ENCODE measurements around the gene DCAF6.
"Not testable (repeated sequence)": the region's sequence is repeated elsewhere in the genome, so short reads cannot be mapped to it uniquely, and the experiment has no call there.

DCAF6 gene

GRCh38 chr1:167913895-167914496 is 22.5 kb upstream of the DCAF6 start, which contains the start of gene ADCY10:
ADCY10 (minus strand) TSS chr1:167914134; CDS start chr1:167905140, 8,994 bp downstream.
- ATAC-seq (replicated peaks) (no peak), DNase-seq (no peak)
- Mint-ChIP-seq H3K36me3 (peaks cover 20% of the 10 kb centered on the region in 2 donors), H3K4me1 (peaks cover 0 to 1% of the 10 kb centered on the region in 2 donors), H3K27me3 (no peaks in the 10 kb centered on the region), H3K4me3 (no peak within 1 kb of the TSS), H3K27ac (no peak within 1 kb of the TSS), H3K9me3 (peaks cover 6 to 7% of the 10 kb centered on the region in 2 donors)

DNA sequence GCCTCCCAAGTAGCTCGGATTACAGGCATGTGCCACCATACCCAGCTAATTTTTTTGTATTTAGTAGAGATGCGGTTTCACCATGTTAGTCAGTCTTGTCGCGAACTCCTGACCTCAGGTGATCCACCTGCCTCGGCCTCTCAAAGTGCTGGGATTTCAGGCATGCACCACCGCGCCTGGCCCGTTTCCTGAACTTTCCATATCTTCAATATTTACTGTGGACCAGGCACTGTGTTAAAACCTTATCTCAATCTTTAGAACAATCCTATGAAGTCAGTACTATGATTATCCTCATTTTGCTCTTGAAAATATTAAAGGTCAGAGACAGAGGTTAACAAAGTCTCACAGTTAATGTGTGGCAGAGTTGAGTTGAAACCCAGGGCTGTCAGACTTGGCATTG is 20.9 kb upstream of the DCAF6 start:
- Mint-ChIP-seq H3K4me1 (no peaks in the 10 kb centered on the region), H3K36me3 (peaks cover 13 to 14% of the 10 kb centered on the region in 2 donors), H3K9me3 (peaks cover 0 to 1% of the 10 kb centered on the region in 2 donors), H3K27ac (no peak overlapping the region), H3K27me3 (no peaks in the 10 kb centered on the region), H3K4me3 (no peak overlapping the region)
- no peak for DNase-seq
- ATAC-seq (replicated peaks), result no peak

- DNase-seq, result no peak
- ATAC-seq (replicated peaks), result no peak
- H3K4me3 Mint-ChIP-seq, result no peak overlapping the region
- H3K9me3 Mint-ChIP-seq, result no peaks in the 10 kb centered on the region
- H3K36me3 Mint-ChIP-seq, result peaks cover 13 to 14% of the 10 kb centered on the region in 2 donors
- no peak overlapping the region for H3K27ac Mint-ChIP-seq
- no peaks in the 10 kb centered on the region for H3K4me1 Mint-ChIP-seq
- H3K27me3 Mint-ChIP-seq, result no peaks in the 10 kb centered on the region
These were observed 19.5 kb upstream of the DCAF6 start for GRCh38 chr1:167916766-167917511.

DNA sequence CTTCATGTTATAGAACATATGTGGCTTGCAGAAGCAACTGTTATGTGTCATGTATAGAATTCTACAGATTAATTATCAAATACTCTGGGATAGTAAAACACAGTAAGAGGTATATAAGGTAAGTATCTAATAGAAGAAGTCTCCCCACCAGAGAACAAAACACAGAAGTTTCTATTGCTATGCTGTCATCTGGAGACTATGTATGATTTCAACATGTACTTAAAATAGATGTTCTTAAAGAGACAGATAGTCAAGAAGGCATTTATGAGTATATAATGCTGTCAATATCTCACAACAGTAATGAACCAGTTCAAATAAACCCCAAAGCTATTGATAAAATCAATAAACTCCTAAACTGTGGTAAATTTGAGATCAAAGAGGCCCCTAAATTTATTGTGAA is 14.5 kb upstream of the DCAF6 start:
- H3K27ac Mint-ChIP-seq, result no peak overlapping the region
- H3K36me3 Mint-ChIP-seq, result peaks cover 7 to 14% of the 10 kb centered on the region in 2 donors
- DNase-seq (no peak), ATAC-seq (replicated peaks) (no peak)
- H3K27me3 Mint-ChIP-seq, result no peaks in the 10 kb centered on the region
- no peak overlapping the region for H3K4me3 Mint-ChIP-seq
- H3K4me1 Mint-ChIP-seq, result peaks cover 4 to 9% of the 10 kb centered on the region in 2 donors
- H3K9me3 Mint-ChIP-seq, result no peaks in the 10 kb centered on the region

DNA sequence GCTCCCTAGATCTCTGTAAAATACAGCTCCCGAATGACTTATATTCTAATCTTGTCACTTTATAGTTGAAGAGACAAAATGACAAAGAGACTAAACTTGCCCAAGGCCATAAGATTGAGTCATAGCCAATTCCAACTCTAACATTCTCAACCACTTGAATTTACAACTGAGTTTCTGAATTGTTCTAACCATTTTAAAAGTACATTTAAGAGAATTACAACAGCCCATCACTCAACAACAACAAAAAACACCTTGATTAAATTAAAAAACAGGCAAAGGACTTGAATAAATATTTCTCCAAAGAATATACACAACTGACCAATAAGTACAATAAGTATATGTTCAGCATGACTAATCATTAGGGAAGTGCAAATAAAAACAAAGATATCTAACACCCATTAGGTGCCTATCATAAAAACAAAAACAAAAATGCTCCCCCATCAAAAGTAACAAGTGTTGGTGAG is 13.8 kb upstream of the DCAF6 start:
- DNase-seq (no peak), ATAC-seq (replicated peaks) (no peak)
- Mint-ChIP-seq H3K27ac (no peak overlapping the region), H3K4me3 (no peak overlapping the region), H3K9me3 (no peaks in the 10 kb centered on the region), H3K27me3 (no peaks in the 10 kb centered on the region), H3K4me1 (peaks cover 7 to 15% of the 10 kb centered on the region in 2 donors), H3K36me3 (peaks cover 5 to 12% of the 10 kb centered on the region in 2 donors)

DNA sequence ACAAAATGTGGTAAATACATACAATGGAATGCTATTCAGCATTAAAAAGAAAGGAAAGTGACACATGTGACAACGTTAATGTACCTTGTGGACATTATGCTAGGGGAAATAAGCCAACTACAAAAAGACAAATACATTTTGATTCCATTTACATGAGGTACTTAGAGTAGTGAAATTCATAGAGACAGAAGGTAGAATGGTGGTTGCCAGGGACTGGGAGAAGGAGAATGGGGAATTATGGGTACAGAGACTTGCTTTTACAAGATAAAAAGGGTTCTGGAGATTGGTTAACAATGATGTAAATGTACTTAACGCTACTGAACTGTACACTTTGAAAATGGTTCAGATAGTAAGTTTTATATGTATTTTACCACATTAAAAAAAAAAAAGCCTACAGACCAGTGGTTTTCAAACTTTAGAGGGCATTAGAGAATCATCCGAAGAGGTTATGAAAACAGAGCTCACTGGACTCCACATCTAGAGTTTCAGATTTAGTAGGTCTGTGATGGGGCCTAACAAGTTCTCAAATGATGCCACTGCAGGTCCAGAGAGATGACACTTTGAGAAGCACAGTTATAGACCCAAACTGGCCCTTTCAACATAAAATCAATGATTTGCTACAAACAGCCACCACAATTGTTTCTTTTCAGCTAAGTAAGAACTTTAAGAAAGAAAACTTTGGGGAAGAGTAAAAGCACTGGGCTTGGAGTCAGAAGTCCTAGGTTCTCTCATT is 13.0 kb upstream of the DCAF6 start:
- peaks cover 7 to 18% of the 10 kb centered on the region in 2 donors for H3K4me1 Mint-ChIP-seq
- ATAC-seq (replicated peaks) (no peak), DNase-seq (no peak)
- no peaks in the 10 kb centered on the region for H3K27me3 Mint-ChIP-seq
- peaks cover 5 to 8% of the 10 kb centered on the region in 2 donors for H3K36me3 Mint-ChIP-seq
- H3K27ac Mint-ChIP-seq, result no peak overlapping the region
- no peak overlapping the region for H3K4me3 Mint-ChIP-seq
- H3K9me3 Mint-ChIP-seq, result no peaks in the 10 kb centered on the region

DNA sequence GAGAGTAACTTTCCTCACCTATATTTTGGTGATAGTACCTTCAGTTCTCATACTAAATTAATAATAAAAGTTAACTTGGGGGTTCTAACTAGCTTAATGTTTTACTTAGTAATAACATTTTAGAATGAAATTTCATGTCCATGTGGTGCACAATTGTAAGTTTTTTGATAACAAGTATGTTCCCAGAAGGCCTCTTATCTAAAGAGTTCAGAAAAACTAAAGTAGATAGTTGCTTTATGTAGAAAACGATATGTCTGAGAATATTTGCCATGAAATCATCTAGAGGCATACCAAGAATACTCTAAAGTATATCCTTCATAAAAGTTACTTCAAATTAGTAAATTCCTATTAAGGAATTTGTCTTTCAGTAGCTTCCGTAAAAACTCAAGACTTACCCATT is 12.4 kb upstream of the DCAF6 start:
- Mint-ChIP-seq H3K36me3 (peaks cover 5 to 8% of the 10 kb centered on the region in 2 donors), H3K4me3 (no peak overlapping the region), H3K27me3 (no peaks in the 10 kb centered on the region), H3K4me1 (peaks cover 7 to 18% of the 10 kb centered on the region in 2 donors), H3K27ac (no peak overlapping the region), H3K9me3 (no peaks in the 10 kb centered on the region)
- DNase-seq, result no peak
- no peak for ATAC-seq (replicated peaks)

DNA sequence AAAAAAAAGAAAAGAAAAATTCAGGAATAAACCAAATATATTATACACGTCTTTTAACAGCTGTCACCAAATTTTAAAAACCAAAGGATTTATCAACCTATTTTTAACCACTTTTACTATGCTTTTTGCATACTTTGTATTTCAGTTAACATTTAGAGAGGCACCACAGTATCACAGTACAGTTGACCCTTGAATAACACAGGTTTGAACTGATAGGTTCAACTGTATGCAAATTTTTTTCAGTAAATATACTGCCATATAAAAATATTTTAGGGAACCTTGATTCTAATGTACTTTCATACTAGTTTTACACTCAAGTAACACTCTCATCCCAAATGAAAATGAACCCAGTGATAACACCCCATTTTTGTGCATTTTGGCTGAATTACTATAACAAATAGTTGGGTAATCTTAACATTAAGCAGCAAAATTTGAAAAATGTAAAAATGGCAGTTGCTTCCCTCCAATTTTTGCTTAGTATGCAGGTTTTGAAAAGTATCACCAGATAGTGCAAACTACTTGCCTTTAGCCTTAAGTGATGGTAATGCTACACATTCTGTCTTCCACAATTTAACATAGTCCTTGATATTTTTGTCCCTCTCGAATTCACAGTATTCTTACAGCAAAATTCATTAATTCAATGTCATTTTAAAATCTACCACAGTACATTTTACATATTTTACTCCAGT is 11.8 kb upstream of the DCAF6 start:
- Mint-ChIP-seq H3K4me3 (no peak overlapping the region), H3K9me3 (no peaks in the 10 kb centered on the region), H3K4me1 (peaks cover 7 to 19% of the 10 kb centered on the region in 2 donors), H3K36me3 (peaks cover 3 to 8% of the 10 kb centered on the region in 2 donors), H3K27me3 (no peaks in the 10 kb centered on the region), H3K27ac (no peak overlapping the region)
- ATAC-seq (replicated peaks) (no peak), DNase-seq (no peak)

GRCh38 chr1:167926486-167926997 is 9.9 kb upstream of the DCAF6 start:
- Mint-ChIP-seq H3K4me1 (peaks cover 7 to 22% of the 10 kb centered on the region in 2 donors), H3K9me3 (no peaks in the 10 kb centered on the region), H3K27ac (no peak overlapping the region), H3K4me3 (no peak overlapping the region), H3K27me3 (no peaks in the 10 kb centered on the region), H3K36me3 (peaks cover 3 to 8% of the 10 kb centered on the region in 2 donors)
- ATAC-seq (replicated peaks) (no peak), DNase-seq (no peak)

- H3K9me3 Mint-ChIP-seq, result no peaks in the 10 kb centered on the region
- H3K36me3 Mint-ChIP-seq, result peaks cover 3 to 8% of the 10 kb centered on the region in 2 donors
- no peak overlapping the region for H3K27ac Mint-ChIP-seq
- DNase-seq (no peak), ATAC-seq (replicated peaks) (no peak)
- no peaks in the 10 kb centered on the region for H3K27me3 Mint-ChIP-seq
- peaks cover 7 to 22% of the 10 kb centered on the region in 2 donors for H3K4me1 Mint-ChIP-seq
- H3K4me3 Mint-ChIP-seq, result no peak overlapping the region
These were observed 9.3 kb upstream of the DCAF6 start for GRCh38 chr1:167927046-167927754.

- no peak overlapping the region for H3K4me3 Mint-ChIP-seq
- DNase-seq (no peak), ATAC-seq (replicated peaks) (no peak)
- H3K27ac Mint-ChIP-seq, result no peak overlapping the region
- peaks cover 7 to 23% of the 10 kb centered on the region in 2 donors for H3K4me1 Mint-ChIP-seq
- no peaks in the 10 kb centered on the region for H3K27me3 Mint-ChIP-seq
- H3K36me3 Mint-ChIP-seq, result peaks cover 0 to 4% of the 10 kb centered on the region in 2 donors
- H3K9me3 Mint-ChIP-seq, result no peaks in the 10 kb centered on the region
These were observed 8.0 kb upstream of the DCAF6 start for GRCh38 chr1:167928457-167928852.

DNA sequence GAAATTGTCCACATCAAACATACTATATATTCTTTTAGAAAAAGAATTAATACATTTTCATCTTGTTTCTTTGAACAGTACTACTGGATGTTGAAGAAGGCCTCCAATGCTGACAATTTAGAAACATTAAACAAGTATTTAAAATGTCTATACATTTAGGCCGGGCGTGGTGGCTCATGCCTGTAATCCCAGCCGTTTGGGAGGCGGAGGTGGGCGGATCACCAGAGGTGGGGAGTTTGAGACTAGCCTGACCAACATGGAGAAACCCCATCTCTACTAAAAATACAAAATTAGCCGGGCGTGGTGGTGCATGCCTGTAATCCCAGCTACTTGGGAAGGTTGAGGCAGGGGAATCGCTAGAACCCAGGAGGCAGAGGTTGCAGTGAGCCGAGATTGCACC is 7.6 kb upstream of the DCAF6 start:
- not testable (repeated sequence) for H3K36me3 Mint-ChIP-seq; H3K4me3 Mint-ChIP-seq; H3K27ac Mint-ChIP-seq; DNase-seq; ATAC-seq (replicated peaks); H3K9me3 Mint-ChIP-seq; H3K27me3 Mint-ChIP-seq
- peaks cover 11 to 27% of the 10 kb centered on the region in 2 donors for H3K4me1 Mint-ChIP-seq

DNA sequence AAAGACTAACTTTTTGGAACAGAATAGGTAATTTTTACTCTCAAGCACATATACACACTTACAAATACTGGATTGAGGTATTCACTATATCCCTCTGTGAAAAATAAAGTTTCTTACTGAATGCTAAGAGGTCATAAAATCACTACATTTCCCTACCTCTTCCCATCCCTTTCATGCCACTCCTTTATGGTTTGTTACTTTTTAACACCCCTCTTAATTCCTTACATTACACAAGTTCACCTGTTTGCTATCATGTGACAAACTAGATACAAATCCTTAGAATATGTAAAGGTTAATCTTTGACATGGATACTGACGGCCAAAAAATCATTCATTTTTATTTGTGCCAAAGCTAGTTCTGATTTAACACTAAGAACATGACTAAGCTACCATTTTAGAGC is 6.8 kb upstream of the DCAF6 start:
- Mint-ChIP-seq H3K9me3 (no peaks in the 10 kb centered on the region), H3K27me3 (no peaks in the 10 kb centered on the region), H3K4me3 (no peak overlapping the region), H3K27ac (no peak overlapping the region), H3K4me1 (peaks cover 11 to 34% of the 10 kb centered on the region in 2 donors), H3K36me3 (peaks cover 0 to 7% of the 10 kb centered on the region in 2 donors)
- ATAC-seq (replicated peaks), result no peak
- no peak for DNase-seq
